Raji (cell line): ENCODE data around the gene ASGR1.

Experiments used
- POLR2A ChIP-seq: IDR thresholded peaks from 2 replicates; pipeline ENCODE4 v1.6.1; 2011; ENCODE audit warnings: low read depth, low read length, control low read depth; ENCODE audit not compliant: insufficient read depth

ASGR1 gene

GRCh38 chr17:7179317-7180254 lies at the start of gene ASGR1:
Gene ASGR1, minus strand, starts transcription at chr17:7179370. Its CDS starts 807 bp downstream, at chr17:7178563.
- no peak for TF ChIP-seq POLR2A

- no peak for TF ChIP-seq POLR2A
Observed at GRCh38 chr17:7228920-7229319, 49.8 kb upstream of the ASGR1 start.

- TF ChIP-seq POLR2A, result no peak
Observed at GRCh38 chr17:7226721-7227710, 47.8 kb upstream of the ASGR1 start.

- no peak for TF ChIP-seq POLR2A
Observed at GRCh38 chr17:7225711-7226331, 46.7 kb upstream of the ASGR1 start.

DNA sequence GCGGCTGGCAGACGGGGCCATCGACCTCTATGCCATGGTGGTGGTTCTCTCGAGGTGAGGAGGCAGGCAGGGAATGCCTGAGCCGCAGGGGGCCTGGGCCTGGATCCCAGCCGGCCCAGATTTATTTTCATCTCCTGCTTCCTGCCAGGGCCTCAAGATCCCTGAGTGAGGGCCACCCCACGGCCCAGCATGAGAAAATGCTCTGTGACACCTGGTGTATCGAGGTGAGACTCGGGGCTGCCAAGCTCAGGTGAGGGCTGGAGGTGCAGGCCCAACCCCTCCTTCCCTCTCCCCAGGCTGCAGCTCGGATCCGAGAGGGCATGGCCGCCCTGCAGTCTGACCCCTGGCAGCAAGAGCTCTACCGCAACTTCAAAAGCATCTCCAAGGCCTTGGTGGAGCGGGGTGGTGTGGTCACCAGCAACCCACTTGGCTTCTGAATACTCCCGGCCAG lies 45.5 kb upstream of the ASGR1 start:
- TF ChIP-seq POLR2A, result no peak

- TF ChIP-seq POLR2A, result no peak
Observed at GRCh38 chr17:7224110-7224509, 44.9 kb upstream of the ASGR1 start.

- TF ChIP-seq POLR2A, result no peak
Observed at GRCh38 chr17:7223375-7223774, 44.2 kb upstream of the ASGR1 start.

GRCh38 chr17:7222972-7223292 lies 43.8 kb upstream of the ASGR1 start:
- TF ChIP-seq POLR2A, result no peak; the same call in 1 of the 2 replicates

DNA sequence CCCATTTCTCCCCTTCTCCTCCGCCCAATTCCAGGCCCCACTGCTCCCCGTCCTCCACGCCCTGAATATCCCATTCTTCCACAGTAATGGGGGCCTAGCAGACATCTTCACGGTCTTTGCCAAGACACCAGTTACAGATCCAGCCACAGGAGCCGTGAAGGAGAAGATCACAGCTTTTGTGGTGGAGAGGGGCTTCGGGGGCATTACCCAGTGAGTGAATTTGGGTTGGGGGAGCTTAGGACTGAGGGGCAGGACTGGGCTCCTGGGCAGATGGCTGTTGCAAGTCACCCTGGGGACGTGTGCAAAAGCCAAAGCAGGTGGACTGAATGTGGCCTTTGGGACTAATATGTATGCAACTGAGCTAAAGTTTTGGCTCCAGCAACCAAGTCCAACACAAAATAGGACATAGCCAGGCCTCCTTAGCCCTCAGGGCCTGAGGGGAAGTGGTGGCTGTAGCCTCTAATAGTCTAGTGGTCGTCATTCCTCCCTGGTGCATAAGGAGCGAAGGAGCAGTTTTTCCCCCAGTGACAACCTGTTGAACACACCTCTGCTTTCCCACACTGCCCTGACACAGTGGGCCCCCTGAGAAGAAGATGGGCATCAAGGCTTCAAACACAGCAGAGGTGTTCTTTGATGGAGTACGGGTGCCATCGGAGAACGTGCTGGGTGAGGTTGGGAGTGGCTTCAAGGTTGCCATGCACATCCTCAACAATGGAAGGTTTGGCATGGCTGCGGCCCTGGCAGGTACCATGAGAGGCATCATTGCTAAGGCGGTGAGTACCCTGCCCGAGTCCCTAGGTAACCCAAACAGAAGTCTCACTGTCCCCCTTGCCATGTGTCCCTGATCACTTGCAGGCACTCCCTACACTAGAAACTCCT lies 43.2 kb upstream of the ASGR1 start:
- peak; percentile 16; the same call in 1 of the 2 replicates for TF ChIP-seq POLR2A

DNA sequence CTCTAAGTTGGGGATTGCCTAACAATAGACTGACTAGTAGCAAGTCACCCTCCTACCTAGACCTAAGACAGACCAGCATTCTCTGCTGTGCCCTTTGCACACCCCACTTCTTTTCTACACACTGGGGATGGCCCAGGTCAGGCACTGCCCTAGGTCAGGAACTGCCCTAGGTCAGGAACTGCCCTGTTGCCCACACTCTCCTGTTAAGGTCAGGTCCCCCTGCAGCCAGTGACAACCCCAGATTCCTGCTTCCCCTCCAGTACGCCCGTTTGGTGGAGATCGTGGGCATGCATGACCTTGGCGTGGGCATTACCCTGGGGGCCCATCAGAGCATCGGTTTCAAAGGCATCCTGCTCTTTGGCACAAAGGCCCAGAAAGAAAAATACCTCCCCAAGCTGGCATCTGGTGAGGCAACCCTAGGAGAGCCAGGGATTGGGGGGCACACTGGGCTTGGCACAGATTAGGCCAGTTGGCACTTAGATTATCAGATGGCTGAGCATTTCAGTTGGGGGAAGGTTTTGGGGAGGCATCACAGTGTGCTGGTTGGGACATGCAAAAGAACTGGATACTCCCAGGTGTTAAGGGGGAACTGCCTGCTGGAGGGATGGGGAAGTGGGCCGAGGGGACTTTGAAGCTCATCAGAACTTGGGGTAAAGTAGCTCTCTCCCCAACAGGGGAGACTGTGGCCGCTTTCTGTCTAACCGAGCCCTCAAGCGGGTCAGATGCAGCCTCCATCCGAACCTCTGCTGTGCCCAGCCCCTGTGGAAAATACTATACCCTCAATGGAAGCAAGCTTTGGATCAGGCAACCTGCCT lies 42.3 kb upstream of the ASGR1 start:
- peak; percentile 19; the same call in 1 of the 2 replicates for TF ChIP-seq POLR2A

GRCh38 chr17:7220593-7221277 lies 41.6 kb upstream of the ASGR1 start:
- TF ChIP-seq POLR2A, result peak; percentile 26; the same call in 1 of the 2 replicates

DNA sequence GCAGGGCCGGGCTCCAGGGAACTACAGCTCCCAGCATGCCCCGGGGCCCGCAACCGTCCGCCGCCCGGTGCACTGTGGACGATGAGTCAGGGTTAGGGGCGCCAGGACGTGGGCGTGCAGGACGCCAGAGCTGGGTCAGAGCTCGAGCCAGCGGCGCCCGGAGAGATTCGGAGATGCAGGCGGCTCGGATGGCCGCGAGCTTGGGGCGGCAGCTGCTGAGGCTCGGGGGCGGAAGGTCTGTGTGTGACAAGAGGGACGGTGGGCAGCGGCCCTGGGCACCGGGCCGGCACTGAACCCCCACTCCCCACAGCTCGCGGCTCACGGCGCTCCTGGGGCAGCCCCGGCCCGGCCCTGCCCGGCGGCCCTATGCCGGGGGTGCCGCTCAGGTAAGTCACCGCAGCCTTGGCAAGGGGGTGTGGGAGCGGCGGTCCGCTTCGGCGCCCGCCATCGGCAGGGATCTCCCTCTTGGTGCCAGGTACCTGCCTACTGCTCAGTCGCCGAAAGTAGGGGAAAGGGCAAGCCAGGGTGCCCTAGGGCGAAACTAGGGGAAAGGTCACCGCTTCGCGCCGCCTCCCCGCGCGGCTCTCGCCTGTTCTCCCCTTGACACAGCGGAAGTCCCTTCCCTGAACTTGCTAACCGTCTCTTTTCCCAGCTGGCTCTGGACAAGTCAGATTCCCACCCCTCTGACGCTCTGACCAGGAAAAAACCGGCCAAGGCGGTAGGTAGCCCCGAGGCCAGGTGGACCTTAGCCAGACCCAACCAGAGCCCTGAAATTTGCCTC lies 40.8 kb upstream of the ASGR1 start, which contains the start of the genes ACADVL and DLG4:
ACADVL (plus strand) TSS at position 127 of the 781 bp plus-strand sequence; CDS start at position 174, 47 bp downstream.
DLG4 (minus strand) TSS at position 25 of the 781 bp plus-strand sequence.
- peak; percentile 91 for TF ChIP-seq POLR2A

DNA sequence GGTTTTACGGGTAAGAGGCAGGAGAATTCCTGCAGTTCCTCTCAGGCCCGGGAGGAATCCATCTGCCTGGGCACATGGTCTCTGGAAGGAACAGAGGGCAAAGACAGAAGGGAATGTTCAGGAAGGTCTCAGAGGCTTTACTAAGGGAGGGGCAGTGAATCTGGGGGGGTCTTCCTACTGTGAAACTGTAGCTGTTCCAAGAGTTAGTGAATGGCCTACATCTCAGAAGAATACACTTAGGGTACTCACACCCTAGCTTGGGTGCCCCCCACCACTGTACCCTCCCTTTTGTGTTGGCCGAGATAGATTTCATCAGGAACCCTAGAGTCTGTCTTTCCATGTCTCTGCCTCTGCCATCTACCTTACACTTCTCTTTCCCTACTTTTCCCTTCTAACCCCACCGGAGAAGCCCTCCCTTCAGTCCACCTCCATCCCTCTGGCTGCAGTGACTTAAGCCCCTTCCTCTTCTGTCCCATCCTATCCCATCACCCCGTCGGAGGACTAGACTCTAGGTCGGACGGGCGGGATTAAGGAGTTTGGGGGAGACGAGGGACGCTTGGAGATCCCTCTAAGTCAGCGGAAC lies 40.1 kb upstream of the ASGR1 start:
- no peak for TF ChIP-seq POLR2A
